Activated CD8-positive, alpha-beta memory T cell treated with anti-CD3 and anti-CD28 coated beads, Interleukin-2, amount 50 U/mL, for 24 hours (primary cell): ENCODE measurements around the gene TBX6.
A peak's percentile ranks its signal among the peaks of the same experiment; 100 is the strongest.
"Not testable (repeated sequence)": the region's sequence is repeated elsewhere in the genome, so short reads cannot be mapped to it uniquely, and the experiment has no call there.

Experiments used
- DNase-seq: peaks from one replicate; pipeline ENCODE4 v3.0.0-alpha.2; 2020; ENCODE audit errors: extremely low read depth

TBX6 gene

DNA sequence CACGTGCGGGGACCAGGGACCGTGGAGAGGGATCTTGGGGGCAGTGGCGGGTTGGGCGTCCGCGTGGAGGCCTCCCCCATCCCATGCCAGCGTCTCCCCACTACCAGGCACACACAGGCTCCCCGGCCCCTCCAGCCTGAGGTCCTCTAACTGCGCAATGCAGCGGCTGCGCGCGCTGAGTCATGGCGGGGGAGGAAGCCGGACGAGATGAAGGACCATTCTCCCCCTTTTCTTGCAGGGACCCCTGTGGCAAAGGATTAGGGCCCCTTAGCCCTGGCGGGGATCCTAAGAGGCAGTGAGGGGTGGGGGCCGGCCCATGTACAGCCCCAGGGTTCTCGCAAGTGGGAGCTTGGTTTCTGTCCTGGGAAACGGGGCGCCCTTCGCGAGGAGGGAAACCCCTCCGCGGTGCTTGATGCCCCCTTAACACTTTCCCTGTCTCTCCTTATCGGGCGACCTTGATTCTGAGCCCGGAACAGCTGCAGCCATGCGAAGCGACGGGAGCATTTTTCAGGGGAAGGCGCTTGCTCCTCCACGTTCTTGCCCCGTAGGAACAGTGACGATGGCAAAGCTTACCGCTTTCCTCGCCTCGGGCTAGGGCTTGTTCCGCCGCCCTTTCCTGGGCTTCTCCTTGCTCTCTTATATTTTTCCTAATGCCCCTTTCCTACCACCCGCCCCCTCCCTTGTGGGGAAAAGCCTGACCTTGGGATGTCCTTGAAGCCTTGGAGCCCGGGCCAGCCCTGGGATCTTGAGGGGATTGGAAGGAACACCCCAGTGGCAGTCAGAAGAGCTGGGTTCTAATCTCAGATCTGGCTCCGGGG, 25.6 kb downstream of the TBX6 start:
- no peak for DNase-seq

GRCh38 chr16:30065102-30065942, 26.4 kb downstream of the TBX6 start, which contains the start of gene ALDOA:
Gene ALDOA (plus strand): TSS chr16:30065760. CDS start chr16:30066898, 1,138 bp downstream.
- peak; percentile 86 for DNase-seq

GRCh38 chr16:30064729-30065101, 27.0 kb downstream of the TBX6 start:
- DNase-seq: no peak

GRCh38 chr16:30063893-30064728, 27.6 kb downstream of the TBX6 start:
- DNase-seq: no peak

GRCh38 chr16:30063278-30063892, 28.3 kb downstream of the TBX6 start:
- DNase-seq: no peak

DNA sequence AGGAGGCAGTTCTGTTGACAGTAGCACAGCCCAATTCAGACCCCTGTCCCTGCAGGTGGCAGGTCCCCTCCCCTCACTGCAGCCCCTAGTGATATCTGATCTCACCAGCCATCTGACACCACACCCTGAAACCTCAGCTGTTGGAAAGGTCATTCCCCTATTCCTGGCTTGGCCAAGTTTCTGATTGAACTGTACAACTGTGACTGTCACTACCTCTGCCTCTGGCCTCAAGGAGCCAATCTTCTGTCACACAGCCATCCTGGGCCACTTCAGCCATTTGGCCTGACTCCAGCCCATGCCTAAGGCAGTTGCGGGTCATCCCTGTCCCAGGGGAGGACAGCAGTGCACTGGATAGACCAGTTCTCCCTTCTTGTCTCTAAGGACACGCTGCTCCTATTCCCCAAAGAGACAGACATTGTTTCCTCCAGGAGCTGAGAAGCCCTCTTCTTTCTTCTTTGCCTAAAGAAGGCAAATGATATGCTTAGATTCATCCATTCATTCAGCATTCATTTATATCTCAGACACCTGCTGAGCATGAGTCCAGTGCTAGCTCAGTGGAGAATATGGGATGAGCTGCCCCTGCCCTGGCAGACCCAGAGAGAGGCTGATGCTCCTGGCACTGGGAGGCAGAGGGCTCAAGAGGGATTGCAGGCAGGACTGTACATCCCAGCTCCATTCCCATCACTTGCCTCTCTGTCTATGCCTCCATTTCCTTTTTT, 30.7 kb downstream of the TBX6 start:
- DNase-seq: no peak

- no peak for DNase-seq
Observed at GRCh38 chr16:30060346-30060745, 31.4 kb downstream of the TBX6 start.

- DNase-seq: no peak
Observed at GRCh38 chr16:30054959-30055553, 36.7 kb downstream of the TBX6 start.

- no peak for DNase-seq
Observed at GRCh38 chr16:30054451-30054850, 37.3 kb downstream of the TBX6 start.

GRCh38 chr16:30053376-30054015, 38.2 kb downstream of the TBX6 start:
- DNase-seq: no peak

DNA sequence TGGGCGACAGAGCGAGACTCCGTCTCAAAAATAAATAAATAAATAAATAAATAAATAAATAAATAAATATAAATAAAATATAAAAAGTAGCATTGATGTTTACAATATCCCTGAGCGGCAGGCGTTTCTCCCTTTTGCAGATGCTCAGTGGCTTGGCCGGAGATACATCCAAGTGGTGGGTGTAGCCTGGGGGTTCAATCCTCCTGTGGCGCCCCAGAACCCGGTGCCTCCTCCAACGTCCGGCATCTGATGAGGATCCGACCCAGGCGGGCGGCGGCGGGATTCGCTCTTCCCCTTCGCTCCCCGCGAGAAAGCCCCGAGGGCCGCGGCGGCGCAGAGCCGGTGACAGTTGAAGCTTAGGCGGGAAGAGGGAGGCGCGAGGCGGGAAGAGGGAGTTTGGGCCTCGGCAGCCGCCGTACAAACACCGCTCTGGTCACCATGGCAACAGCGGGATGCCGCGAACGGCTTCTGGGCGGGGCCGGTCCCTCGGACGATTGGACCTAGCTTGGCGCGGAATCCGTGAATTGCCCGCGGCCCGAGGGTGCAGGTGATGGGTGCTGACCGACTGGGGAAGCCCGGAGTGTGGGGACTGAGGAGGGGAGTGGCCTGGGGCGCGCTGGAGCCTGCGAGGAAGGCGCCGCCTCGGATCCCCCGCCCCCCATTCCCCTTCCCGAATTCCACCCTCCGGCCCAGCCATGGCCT, 38.9 kb downstream of the TBX6 start:
- DNase-seq: peak; percentile 87

GRCh38 chr16:30051518-30051917, 40.2 kb downstream of the TBX6 start:
- DNase-seq: no peak

- DNase-seq: no peak
Observed at GRCh38 chr16:30049871-30050270, 41.9 kb downstream of the TBX6 start.

GRCh38 chr16:30046588-30046987, 45.1 kb downstream of the TBX6 start:
- no peak for DNase-seq

- no peak for DNase-seq
Observed at GRCh38 chr16:30046178-30046577, 45.5 kb downstream of the TBX6 start.

GRCh38 chr16:30041841-30042240, 49.9 kb downstream of the TBX6 start:
- DNase-seq: no peak

GRCh38 chr16:30040690-30041089, 51.0 kb downstream of the TBX6 start:
- DNase-seq: not testable (repeated sequence)

- DNase-seq: no peak
Observed at GRCh38 chr16:30040221-30040620, 51.5 kb downstream of the TBX6 start.
